Adrenal gland (tissue), 12 donors: ENCODE data around the gene C4orf36. TPM values are rescaled to one million over a fixed set of nuclear protein-coding genes. Genes with fewer than 3 reads are reported as not detected.

Source experiments
- DNase-seq, 7 donors: peaks; one replicate each; pipeline ENCODE4 v3.0.0-alpha.2; 2019 to 2020
- H3K27ac ChIP-seq, 5 donors: fragments of 200-600 bp; sonication (generic) in 4 of 5; 1 replicate in 3 of 5; 2 replicates in 2 of 5; pipeline versions ENCODE4 v1.5.1 to v1.8.0; 2016 to 2020; ENCODE audit warnings: mild to moderate bottlenecking in 1 of 5
- H3K27me3 ChIP-seq: fragments of 200-600 bp; 2 replicates; pipeline ENCODE4 v1.8.0; 2021
- H3K36me3 ChIP-seq, 2 donors: fragments of 200-600 bp; replicated peaks in 1 of 2; 1 replicate in 1 of 2; 2 replicates in 1 of 2; pipeline versions ENCODE4 v1.5.1 to v1.8.0; 2018 to 2022
- H3K4me1 ChIP-seq, 2 donors: fragments of 200-600 bp; replicated peaks in 1 of 2; 1 replicate in 1 of 2; 2 replicates in 1 of 2; pipeline versions ENCODE4 v1.5.1 to v1.8.0; 2018 to 2021
- H3K4me3 ChIP-seq, 4 donors: fragments of 200-600 bp; sonication (generic) in 3 of 4; one replicate each; pipeline ENCODE4 v1.5.1; 2016 to 2018
- H3K9me3 ChIP-seq, 3 donors: fragments of 200-600 bp; sonication (generic) in 1 of 3; replicated peaks in 1 of 3; 1 replicate in 2 of 3; 2 replicates in 1 of 3; pipeline versions ENCODE4 v1.5.1 to v1.8.0; 2016 to 2021
- CTCF ChIP-seq, 6 experiments: fragments of 450-650 bp in 4 of 6; fragments of 200-600 bp in 2 of 6; sonication (generic) in 1 of 6; IDR thresholded peaks; 1 replicate in 5 of 6; 2 replicates in 1 of 6; pipeline versions ENCODE4 v1.5.1 to v1.8.0; 2016 to 2021; ENCODE audit warnings: antibody characterized with exemption in 6 of 6, mild to moderate bottlenecking in 2 of 6, moderate library complexity in 1 of 6
- POLR2A ChIP-seq, 2 donors: fragments of 450-650 bp; IDR thresholded peaks; one replicate each; pipeline ENCODE4 v1.6.1; 2017; ENCODE audit warnings: antibody characterized with exemption in 2 of 2, mild to moderate bottlenecking in 2 of 2, moderate library complexity in 1 of 2
- WGBS, 4 donors: extraction: QIAGEN DNeasy Blood & Tissue Kit in 2 of 4; methylation state at CpG; one replicate each; pipeline versions ENCODE4 v1.1.5 to v1.1.7; 2013 to 2017; 5-methylcytosine and 5-hydroxymethylcytosine counted together
- intact Hi-C, 2 donors: fragments of 100-400 bp; cut with DNase I; formaldehyde crosslinking; loops; one replicate each; pipeline versions ENCODE4 v1.14.1 to v1.15.0; 2022 to 2023
- polyA plus RNA-seq, 3 donors: library from polyadenylated mRNA; stranded (reverse); fragments of 200-250 nt in 2 of 3; fragments of 350-450 nt in 1 of 3; fragmentation: Illumina TruSeq in 1 of 3; extraction: RNeasy Lipid Tissue Mini Kit (QIAGEN cat#74804) in 1 of 3; gene quantifications; one replicate each; pipeline ENCODE4 v1.2.3, GENCODE V29; 2013 to 2014
- total RNA-seq, 9 donors: library from RNA; depleted of rRNA in 4 of 9; stranded (reverse); fragments of >200 nt in 4 of 9; fragments of 120-200 nt in 1 of 9; fragmentation: NEBNext Ultra II Directional in 1 of 9; extraction: Animal tissue kit (Norgen Biotek cat#: 25700) in 1 of 9; gene quantifications; one replicate each; pipeline versions ENCODE4 v1.1.0 to v1.2.4, GENCODE V29; 2013 to 2023
- donor health status: healthy with polysubstance abuse.
- donor health status: Bipolar disorder and iron deficiency.
- donor health status: DM: yes; HTN: yes; CAD: no.
- donor health status: DM: no; HTN: no; CAD: no.
- donor health status: DM: no; HTN: no; CAD: no.
- donor health status: DM: yes; HTN: yes; CAD: no.

Gene C4orf36
- total and polyA plus RNA-seq, 12 donors = 0.20 to 2.0 (median 0.55) TPM; not detected in 4

GRCh38 chr4:86837691-86838503 lies 54.3 kb downstream of the C4orf36 start:
- no peak for DNase-seq
- Histone ChIP-seq H3K27me3 (no peaks in the 10 kb centered on the region), H3K4me3 (no peak overlapping the region), H3K4me1 (no peaks in the 10 kb centered on the region), H3K9me3 (no peaks in the 10 kb centered on the region), H3K36me3 (no peaks in the 10 kb centered on the region), H3K27ac (no peak overlapping the region)
- intact Hi-C loops = no loop called here
- WGBS, 4 donors = 69 to 85% (median 79%) methylated on average over 5 of the region's 5 CpGs
- TF ChIP-seq POLR2A (IDR thresholded peaks at IDR 0.05) (no peak), CTCF (IDR thresholded peaks at IDR 0.05) (no peak)

- WGBS, 4 donors = 81 to 87% (median 84%) methylated on average over 3 of the region's 3 CpGs
- TF ChIP-seq CTCF (IDR thresholded peaks at IDR 0.05) (no peak), POLR2A (IDR thresholded peaks at IDR 0.05) (no peak)
- intact Hi-C loops = no loop called here
Observed at GRCh38 chr4:86835677-86836076, 56.5 kb downstream of the C4orf36 start.

GRCh38 chr4:86834901-86835300 lies 57.3 kb downstream of the C4orf36 start:
- H3K4me1 ChIP-seq = no peaks in the 10 kb centered on the region
- H3K9me3 ChIP-seq = no peaks in the 10 kb centered on the region
- no peaks in the 10 kb centered on the region for H3K27me3 ChIP-seq
- intact Hi-C loops = no loop called here
- no peak for TF ChIP-seq POLR2A (IDR thresholded peaks at IDR 0.05)
- TF ChIP-seq CTCF (IDR thresholded peaks at IDR 0.05) = no peak
- H3K27ac ChIP-seq = no peak overlapping the region
- H3K4me3 ChIP-seq = no peak overlapping the region
- H3K36me3 ChIP-seq = no peaks in the 10 kb centered on the region
- 77 to 88% (median 85%) methylated on average over 3 of the region's 3 CpGs for WGBS, 4 donors
- no peak for DNase-seq

More at GRCh38 chr4:86835677-86836076, 56.5 kb downstream of the C4orf36 start:
- Histone ChIP-seq H3K27me3 (no peaks in the 10 kb centered on the region), H3K36me3 (no peaks in the 10 kb centered on the region), H3K9me3 (no peaks in the 10 kb centered on the region), H3K4me3 (no peak overlapping the region), H3K4me1 (no peaks in the 10 kb centered on the region), H3K27ac (no peak overlapping the region)
- no peak for DNase-seq

GRCh38 chr4:86833615-86834014 lies 58.6 kb downstream of the C4orf36 start:
- Histone ChIP-seq H3K4me3 (no peak overlapping the region), H3K27me3 (no peaks in the 10 kb centered on the region), H3K9me3 (no peaks in the 10 kb centered on the region), H3K36me3 (no peaks in the 10 kb centered on the region), H3K4me1 (no peaks in the 10 kb centered on the region), H3K27ac (no peak overlapping the region)
- DNase-seq = no peak
- TF ChIP-seq CTCF (IDR thresholded peaks at IDR 0.05) (no peak), POLR2A (IDR thresholded peaks at IDR 0.05) (no peak)
- intact Hi-C loops = no loop called here
- WGBS, 4 donors = 76 to 94% (median 88%) methylated on average over 1 of the region's 1 CpG
